ENCODE results near the gene RHPN2.

DNA sequence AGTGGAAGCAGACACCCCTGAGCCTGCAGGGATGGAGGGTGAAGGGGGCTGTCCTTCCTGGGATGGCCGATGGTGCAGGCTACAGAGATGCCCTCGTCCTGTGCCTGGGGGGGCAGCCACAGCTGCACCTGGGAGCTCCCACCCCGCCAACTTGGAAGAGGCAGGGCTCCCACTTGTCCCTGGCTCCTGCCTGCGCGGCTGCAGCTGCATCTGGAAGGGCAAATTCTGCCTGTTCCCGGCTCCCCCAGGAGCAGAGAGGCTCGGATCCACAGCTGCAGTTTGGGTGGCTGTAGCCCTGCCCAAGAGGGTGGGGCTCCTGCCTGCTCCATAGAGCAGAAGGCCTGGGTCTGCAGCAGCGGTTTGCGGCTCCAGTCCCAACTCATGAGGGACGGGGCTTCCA, 95.1 kb downstream of the RHPN2 start:
- TF ChIP-seq EZH2phosphoT487 (IDR thresholded peaks at IDR 0.05; ENCODE audit: borderline replicate concordance, low read depth, low read length), result no peak
- TF ChIP-seq CTCF (conservative IDR thresholded peaks at IDR 0.05; ENCODE audit: low read length), result no peak
